HG03565 (cell line): Measurements from ENCODE around the gene LRRC43.

Experiments
- ATAC-seq: cut with Tn5 transposase; IDR thresholded peaks from one replicate; pipeline ENCODE4 v1.9.1; 2021; ENCODE audit warnings: mild to moderate bottlenecking, moderate library complexity; ENCODE audit not compliant: unreplicated experiment

The LRRC43 gene, protein sequence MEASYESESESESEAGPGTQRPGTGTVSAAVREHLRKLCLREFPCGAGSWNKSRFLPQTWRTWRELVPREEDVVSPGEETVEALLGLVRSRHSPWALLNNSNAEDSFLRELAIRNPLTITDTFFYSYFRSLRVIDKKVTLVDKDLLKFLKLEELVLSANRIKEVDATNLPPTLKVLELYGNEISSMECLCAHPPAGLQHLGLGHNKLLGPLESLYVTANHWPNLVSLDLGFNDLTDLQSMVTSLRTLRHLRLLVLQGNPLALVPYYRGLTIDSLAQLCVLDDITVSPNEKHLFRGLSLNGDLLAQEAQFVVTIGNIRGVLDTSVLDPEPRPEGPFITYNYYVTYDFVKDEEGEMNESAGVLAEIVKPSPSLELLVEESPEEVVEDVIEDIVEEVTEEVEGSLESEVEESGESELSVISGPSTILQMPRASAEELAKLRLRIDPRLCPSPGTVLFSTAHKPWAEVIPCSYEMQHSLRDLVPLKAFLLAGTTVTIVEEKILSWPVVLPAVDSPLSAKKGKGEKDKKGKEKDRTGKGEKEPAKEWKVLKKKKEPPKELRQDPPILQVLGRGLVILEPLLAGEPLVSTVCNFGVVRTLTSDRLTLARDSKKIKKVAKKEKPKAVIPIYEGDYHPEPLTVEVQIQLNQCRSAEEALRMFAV

DNA sequence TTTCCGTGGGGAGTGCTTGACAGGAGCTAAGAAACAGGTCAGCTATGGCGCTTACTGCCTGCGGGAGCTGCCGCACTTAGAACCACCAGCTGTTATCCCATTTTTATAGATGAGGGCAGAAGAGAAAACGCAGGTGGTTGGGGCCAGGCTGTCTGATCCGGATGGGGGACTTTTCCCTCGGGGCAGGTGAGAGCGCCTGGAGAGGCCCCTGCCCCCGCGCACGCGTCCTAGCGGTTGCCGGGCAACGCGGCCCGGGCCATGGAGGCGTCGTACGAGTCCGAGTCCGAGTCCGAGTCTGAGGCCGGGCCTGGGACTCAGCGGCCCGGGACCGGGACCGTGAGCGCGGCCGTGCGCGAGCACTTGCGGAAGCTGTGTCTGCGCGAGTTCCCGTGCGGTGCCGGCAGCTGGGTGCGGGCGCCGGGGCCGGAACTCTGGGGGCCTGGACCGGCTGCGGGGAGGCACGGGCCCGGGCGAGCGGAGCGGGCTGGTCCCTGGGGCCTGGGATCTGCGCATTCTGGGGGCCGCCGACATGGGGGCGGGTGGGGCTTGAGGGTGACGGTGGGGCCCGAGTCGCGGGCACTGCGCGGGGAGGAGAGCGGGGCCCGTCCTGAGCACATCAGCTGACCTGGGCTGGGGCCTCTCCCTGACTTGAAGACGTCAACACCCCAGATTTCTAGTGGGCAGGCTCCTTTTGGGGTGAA lies at the start of gene LRRC43:
LRRC43 (plus strand) TSS at position 237 of the 701 bp plus-strand sequence; CDS start at position 259, 22 bp downstream.
- ATAC-seq = no peak

DNA sequence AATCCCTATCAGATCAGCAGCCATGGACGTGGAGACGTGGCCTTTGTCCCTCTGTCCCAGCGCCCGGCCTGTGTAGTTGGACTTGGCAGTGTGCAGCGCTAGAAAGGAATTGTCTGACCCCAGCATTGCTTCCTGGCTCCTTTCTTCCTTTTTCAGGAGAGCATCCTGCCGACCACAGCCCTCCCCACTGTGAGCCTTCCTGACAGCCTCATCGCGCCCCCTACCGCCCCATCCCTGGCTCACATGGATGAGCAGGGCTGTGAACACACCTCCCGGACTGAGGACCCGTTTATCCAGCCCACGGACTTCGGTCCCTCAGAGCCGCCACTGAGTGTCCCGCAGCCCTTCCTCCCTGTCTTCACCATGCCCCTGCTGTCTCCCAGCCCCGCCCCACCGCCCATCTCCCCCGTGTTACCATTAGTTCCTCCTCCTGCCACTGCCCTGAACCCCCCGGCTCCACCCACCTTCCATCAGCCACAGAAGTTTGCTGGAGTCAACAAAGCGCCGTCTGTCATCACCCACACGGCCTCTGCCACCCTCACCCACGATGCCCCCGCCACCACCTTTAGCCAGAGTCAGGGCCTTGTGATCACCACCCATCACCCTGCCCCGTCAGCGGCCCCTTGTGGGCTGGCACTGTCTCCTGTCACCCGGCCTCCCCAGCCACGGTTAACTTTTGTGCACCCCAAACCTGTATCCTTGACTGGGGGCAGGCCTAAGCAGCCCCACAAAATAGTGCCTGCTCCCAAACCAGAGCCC lies 49.6 kb upstream of the LRRC43 start:
- ATAC-seq = no peak

DNA sequence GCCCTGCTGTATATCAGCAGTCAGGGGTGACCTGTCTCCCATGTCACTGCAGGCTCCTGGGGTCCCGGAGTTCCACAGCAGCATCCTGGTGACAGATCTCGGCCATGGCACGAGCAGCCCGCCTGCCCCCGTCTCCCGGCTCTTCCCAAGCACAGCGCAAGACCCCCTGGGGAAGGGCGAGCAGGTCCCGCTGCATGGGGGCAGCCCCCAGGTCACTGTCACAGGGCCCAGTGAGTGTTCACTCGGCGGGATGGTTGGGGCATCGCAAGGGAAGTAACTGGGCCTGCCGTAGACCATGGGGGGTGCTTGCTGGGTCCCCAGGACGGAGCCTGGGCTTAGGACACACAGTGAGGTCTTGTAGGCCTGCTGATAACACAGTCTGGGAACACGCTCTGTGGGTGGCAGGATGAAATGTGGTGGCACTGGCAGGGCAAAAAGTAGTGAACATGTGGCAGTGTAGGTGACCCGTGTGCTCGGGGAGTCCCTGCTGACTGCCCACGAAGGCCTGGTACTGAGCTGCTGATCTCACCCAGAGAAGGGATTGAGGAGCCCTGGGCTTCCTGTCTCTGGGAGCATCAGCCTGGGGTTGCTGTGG lies 47.4 kb upstream of the LRRC43 start:
- ATAC-seq = no peak

DNA sequence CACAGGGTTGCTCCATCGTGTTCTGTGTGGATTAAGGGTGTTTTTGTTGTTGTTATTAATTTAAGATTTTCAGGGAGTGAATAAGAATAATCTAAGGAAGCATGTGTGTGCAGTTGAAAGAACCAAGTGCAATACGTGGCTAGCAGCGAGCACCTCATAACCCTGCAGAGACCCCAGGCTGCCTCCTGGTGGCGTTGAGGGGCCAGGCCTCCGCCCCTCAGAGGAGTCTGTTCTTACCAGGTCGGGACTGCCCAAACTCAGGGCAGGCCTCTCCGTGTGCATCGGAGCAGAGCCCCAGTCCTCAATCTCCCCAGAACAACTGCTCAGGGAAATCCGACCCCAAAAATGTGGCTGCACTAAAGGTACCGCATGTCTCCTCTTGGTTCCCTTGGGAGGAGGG lies 45.7 kb upstream of the LRRC43 start:
- ATAC-seq = no peak

DNA sequence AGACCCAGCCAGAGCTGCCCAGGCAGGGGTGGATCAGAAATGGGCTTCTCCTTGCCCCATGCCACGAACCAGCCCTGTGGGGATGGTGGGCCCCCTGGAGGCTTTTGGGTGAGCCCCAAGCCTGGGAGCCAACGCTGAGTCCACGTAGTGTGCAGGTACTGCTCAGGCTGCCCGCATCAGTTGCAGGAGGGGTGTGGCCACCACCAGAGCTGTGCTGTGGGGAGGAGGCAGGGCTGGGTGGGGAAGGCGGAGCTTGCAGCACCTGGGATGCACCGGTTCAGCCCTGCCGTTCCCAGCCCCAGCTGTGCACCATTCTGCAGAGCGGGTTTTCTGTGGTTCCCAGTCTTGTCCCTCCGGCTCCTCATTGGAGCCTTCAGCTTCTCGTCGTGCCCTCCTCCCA lies 45.2 kb upstream of the LRRC43 start:
- no peak for ATAC-seq

DNA sequence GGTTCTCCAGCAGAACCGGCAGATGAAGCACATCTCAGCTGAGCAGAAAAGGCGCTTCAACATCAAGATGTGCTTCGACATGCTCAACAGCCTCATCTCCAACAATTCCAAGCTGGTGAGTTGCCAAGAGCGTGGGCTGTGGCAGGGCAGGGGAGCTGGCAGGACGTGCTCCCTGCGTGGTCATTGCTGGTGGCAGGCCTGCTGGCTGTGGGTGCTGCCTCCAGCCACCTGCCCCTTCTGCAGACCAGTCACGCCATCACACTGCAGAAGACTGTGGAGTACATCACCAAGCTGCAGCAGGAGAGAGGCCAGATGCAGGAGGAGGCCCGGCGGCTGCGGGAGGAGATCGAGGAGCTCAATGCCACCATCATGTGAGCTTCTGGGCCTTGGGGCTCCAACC lies 44.7 kb upstream of the LRRC43 start:
- no peak for ATAC-seq

DNA sequence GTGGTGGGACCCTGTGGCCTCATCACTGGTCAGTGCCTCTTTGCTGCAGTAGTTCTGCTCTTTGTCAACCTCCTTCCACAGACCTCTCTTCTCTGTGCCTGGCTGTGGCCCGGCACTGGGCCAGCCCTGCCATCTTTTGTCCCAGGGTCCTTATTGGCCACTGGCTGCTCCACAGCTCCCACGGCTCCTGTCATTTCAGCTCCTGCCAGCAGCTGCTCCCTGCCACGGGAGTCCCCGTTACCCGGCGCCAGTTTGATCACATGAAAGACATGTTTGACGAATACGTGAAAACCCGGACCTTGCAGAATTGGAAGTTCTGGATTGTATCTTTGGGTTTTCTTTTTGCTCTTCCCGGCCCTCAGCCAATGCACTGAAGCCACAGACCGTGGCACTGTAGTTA lies 44.3 kb upstream of the LRRC43 start:
- ATAC-seq = no peak

DNA sequence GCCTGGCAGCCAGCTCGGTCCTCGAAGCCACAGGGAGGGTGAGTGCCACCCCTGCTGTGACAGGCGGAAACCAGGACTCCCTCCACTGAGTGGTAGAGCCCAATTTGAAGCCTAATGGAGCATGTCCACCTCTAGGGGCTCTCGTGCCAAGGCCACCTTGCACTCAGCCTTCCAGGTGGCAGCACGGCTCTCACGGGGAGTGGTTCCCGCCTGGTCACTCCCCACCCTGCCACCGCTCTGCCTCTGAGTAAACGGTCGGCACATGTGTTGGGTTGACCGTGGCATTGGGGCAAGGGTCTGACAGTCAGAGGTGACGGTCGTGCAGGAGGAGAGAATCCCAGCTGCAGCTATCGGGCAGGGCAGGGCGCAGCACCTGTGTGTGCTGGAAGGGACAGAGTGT lies 43.7 kb upstream of the LRRC43 start:
- ATAC-seq = no peak

DNA sequence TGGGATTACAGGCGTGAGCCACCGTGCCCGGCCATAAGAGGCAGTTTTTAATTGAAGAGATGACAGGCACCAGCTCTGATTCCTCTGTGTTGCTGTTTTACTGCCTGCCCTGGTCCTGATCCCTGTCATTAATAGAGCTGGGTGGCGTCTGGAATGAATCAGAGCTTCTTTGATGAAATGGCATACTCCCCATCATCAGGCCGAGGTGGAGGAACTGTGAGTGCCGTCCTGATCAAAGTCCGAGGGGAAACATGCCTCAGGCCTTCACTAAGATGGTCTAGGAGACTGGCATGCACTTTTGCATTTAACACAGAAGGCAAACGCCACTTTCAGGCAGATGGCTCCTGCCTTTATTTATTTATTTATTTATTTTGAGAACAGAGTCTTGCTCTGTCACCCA lies 43.0 kb upstream of the LRRC43 start:
- ATAC-seq = no peak

DNA sequence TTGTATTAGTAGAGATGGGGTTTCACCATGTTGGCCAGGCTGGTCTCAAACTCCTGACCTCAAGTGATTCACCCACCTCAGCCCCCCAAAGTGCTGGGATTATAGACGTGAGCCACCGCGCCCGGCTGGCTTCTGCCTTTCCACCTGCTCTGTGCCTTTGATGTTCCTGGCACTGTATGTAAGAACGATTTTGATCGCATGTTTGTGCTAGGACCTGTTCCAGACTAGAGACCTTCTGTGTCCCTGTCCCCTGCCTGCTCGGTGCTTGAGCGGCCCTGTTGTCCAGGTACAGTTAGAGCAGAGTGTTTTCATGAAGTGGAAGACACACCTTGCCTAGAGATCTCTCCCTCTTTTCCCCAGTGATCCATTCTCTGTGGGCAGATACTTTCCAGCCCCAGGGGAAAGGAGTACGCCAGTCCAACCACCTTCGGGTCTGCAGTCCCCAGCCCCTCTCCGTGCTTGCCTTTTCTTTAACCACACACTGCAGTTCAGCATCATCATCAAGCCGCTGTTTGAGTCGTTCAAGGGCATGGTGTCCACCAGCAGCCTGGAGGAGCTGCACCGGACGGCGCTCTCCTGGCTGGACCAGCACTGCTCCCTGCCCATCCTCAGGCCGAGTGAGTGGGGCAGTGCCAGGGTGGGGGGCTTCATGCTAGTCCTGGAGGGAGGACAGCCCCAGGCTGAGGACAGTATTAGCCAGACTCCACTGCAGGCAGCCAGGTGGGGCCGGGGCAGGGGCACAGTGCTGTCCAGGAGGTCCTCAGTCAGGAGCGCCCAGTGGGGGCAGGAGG lies 42.3 kb upstream of the LRRC43 start:
- no peak for ATAC-seq

DNA sequence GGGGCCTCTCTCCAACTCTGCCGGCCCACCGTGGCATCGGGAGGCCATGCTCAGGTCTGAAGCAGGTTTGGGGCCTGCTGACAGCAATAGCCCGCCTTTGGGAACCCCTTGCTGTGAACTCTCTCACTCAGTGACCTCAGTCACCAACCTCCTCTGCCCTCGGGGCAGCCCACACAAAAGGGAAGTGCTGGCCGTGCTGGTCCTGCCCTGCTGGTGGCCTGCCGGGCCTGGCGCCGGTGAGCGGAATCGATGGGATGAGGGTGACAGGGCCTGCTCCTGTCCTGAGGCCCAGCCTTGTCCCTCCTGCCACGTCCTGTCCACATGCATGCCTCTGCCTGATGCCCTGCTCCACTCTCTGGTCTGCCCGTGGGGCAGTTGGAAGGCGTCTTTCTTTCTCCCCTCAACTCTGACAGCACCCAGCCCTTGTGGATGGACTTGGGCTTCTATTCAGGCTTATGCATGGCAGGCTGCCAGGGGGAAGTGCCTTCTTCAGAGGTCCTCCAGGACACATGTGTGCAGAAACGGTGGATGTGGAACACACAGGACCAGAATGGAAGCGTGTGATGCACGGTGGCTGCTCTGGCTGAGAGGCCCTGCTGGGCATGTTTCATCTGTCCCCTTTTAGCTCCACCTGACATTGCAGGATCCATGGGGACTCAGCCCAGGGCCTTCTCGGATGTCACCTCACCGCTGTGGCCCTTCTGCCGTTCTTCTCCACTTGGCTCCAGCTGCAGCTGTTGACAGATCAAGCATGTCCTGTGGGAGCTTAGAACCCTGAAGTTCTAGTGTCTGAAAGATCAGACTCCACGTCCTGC lies 40.8 kb upstream of the LRRC43 start:
- no peak for ATAC-seq

DNA sequence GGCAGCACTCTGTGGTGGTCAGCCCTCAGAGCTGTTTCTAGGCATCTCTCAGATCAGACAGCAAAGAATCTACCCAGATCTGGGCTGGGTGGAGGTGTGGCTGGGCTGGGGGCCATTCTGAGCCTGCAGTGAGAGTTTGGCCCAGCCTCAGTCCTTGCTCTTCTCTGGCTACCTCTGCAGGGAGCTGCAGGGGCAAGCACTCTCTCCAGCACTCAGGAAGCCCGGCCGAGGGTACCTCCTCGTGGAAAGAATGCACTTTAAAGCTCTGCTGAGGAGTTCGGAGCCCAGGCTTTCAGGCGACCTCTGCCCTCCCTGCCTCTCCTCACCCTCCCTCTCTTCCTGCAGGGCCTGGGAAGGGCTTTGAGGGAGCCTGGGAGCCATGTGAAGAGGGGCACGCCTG lies 40.1 kb upstream of the LRRC43 start:
- no peak for ATAC-seq

DNA sequence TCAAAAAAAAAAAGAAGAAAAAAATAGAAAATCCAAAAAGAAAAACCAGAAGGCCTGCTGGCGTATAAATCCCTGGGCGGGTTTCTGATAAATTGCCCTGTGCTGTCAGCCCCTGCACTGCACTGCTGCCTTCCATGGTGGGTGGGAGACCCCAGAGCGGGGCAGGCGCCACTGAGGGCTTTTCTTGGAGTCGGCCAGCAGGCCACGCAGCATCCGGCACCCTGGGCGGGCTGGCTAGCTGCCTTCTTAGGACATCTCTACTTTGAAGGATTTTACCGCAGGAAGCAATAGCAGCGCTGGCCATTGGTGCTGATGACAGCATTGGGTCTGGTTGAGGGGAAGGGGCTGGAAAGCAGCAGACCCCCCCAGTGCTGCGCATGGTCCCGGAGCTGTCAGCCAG lies 38.0 kb upstream of the LRRC43 start:
- ATAC-seq = no peak

DNA sequence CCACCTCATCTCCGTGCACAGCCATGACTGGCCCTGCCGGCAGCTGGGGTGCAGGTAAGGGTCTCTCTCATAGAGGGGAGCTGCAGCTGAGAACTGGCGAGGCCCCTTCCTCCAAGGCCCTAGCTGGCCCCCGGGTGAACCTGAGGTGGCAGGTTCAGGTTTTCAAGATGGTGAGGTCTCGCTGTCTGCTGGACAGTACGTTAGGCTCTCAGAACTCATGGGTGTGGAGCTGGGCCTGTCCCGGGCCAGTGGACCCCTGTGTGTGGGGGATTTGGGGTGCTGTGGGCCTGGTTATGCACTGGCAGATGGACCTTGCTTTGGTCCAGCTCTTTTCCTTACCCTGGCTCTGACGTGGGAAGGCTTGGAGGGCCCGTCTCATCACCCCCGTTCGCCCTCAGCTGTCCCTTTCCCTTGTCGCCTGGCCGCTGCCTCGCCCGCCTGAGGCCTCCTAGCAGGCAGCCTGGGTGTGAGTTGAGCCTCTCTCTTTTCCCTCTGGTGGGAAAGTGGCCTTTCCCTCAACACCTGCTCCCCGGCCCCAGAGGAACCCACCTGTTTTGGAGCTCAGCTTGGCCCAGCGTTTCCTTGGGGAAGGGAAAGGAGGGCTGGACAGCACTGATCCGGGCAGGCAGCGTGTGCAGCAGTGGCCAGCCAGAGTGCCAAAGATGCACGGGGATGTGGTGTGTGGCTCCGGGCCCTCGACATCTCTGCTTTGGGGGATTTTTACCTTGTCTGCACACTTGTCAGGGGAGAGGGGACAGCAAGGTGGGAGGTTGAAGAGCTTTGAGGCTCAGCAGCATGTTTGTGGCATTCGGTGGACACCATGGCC lies 37.2 kb upstream of the LRRC43 start:
- ATAC-seq = no peak

DNA sequence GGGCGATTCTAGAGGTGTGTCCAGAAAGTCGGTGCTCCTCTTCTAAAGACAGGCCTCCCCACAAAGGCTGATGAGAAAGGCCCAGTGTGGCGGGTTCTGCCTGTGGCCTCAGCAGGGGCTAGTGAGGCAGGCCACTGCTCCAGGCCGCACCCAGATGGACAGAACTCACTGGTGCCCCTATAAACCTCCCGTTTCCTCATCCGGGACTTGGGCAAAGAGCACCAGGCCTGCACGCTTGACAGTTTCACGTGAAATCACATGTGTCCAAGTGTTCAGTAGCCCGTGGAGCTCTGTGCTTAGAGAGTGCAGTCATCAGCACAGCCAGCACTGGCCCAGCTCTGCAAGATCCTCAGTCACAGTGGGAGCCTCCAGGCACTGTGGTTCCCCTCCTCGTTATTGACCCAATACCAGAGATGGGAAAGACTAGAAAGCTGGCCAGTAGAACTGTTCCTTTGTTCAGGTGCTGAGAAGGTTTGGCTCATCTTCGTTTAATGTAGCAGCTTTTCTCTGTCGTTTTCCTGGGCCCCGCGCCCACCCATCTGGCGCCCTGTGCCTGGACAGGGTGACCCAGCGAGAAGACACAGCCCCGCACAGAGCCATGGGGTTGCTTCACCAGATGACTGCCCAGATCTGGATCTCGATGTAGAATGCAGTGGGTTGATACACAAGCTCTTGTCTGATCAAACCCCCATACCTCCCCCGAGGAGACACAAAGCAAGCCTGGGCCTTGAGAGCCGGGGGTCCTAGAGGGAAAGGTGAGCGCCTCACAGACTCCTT lies 35.2 kb upstream of the LRRC43 start:
- no peak for ATAC-seq

DNA sequence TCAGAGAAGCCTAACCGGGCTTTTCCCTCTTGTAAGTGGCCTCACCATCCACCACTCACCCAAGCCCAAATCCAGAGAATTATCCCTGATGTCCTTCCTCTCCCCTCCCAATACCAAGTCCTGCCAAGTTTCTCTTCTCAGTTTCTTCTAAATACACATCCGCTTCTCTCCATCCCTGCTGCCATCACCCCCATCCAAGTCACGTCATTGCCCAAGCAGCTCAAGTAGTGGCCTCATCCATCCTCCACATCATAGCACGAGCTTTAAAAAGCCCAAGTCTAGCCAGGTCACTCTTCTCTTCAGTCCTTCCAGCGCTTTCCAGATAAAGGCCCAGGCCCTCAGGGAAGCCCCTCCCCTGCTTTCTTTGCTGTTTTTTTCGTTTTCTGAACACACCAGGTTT lies 34.3 kb upstream of the LRRC43 start:
- ATAC-seq = no peak

DNA sequence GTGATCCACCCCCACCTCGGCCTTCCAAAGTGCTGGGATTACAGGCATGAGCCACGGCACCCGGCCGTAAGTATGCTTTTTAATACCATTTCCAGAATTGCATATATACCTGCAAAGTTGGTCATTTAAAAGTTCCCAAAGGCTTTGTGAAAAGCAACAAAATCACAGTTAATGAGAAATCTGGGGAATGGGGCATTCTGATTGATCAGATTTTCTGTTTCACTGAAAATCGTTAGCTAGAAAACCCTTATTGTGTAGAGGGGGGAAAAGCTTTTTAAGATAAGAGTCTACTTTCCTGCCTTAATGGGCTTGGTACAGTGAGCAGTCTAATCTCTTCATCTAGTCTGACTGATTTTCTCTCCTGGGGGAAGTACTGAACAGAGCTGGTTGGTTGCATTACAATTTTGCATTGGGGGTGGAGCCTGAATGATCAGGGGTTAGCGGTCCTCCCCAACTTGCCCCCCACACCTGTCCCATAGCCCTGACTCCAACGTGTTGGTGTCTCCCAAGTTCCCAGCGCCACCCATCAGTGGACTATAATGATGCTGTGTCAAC lies 32.7 kb upstream of the LRRC43 start:
- ATAC-seq = no peak
